ENCODE results near the gene UBR3. TPM values are rescaled to one million over a fixed set of nuclear protein-coding genes. Genes with fewer than 3 reads are reported as not detected.

Gene UBR3
- total RNA-seq, 1 experiment from 2014 or later = 21.9 TPM

- Histone ChIP-seq H4K20me1 (ENCODE audit: control insufficient read depth, insufficient read depth, insufficient read length) (no peaks in the 10 kb centered on the region), H3K79me2 (ENCODE audit: insufficient read depth, low read length) (no peaks in the 10 kb centered on the region), H2BK5ac (ENCODE audit: insufficient read length, low read length) (no peak overlapping the region), H2BK120ac (ENCODE audit: low read depth, low read length, poor library complexity, severe bottlenecking) (no peak overlapping the region), H2BK20ac (ENCODE audit: low read depth, low read length, poor library complexity, severe bottlenecking) (no peak overlapping the region), H2BK12ac (ENCODE audit: insufficient read length, low read depth, low read length) (no peak overlapping the region), H2AFZ (ENCODE audit: low read length) (no peak overlapping the region), H4K8ac (replicated peaks; ENCODE audit: insufficient read length, low read depth, low read length) (no peak overlapping the region), H2AK5ac (ENCODE audit: insufficient read length, low read length) (no peak overlapping the region), H4K5ac (ENCODE audit: insufficient read length, low read depth, low read length) (no peak overlapping the region), H3K79me1 (ENCODE audit: insufficient read depth, low read depth, low read length, poor library complexity, severe bottlenecking) (no peaks in the 10 kb centered on the region), H3K4me1 (ENCODE audit: insufficient read depth, low read length) (no peaks in the 10 kb centered on the region), H3K23me2 (ENCODE audit: insufficient read length, low read depth, low read length, poor library complexity, severe bottlenecking) (no peaks in the 10 kb centered on the region), H3T11ph (ENCODE audit: low read length) (no peak overlapping the region), H3K23ac (ENCODE audit: insufficient read length, low read depth, low read length) (no peak overlapping the region), H2BK15ac (ENCODE audit: low read depth, low read length) (no peak overlapping the region), H3K14ac (ENCODE audit: insufficient read depth, low read length) (no peak overlapping the region), H4K91ac (ENCODE audit: insufficient read length, low read depth, low read length) (no peak overlapping the region), H3K27me3 (ENCODE audit: insufficient read depth, low read length) (no peaks in the 10 kb centered on the region), H3K27ac (ENCODE audit: insufficient read length, low read depth, low read length) (no peak overlapping the region), H3K4me2 (ENCODE audit: insufficient read depth, insufficient read length, low read length) (no peak overlapping the region), H3K56ac (ENCODE audit: insufficient read length, low read depth, low read length) (no peak overlapping the region), H3K9ac (ENCODE audit: extremely low read depth, insufficient read length, low read length) (no peak overlapping the region), H3K18ac (ENCODE audit: insufficient read length, low read depth, low read length) (no peak overlapping the region), H3K4ac (ENCODE audit: low read depth, low read length) (no peak overlapping the region), H3K9me3 (ENCODE audit: control insufficient read depth, low read depth, low read length) (no peaks in the 10 kb centered on the region)
- no peak overlapping the region for H3K4me3 Mint-ChIP-seq
- H3K27me3 Mint-ChIP-seq (ENCODE audit: low read depth) = no peaks in the 10 kb centered on the region
- no peak for TF ChIP-seq CTCF (conservative IDR thresholded peaks at IDR 0.05)
- H3K4me1 Mint-ChIP-seq = peaks cover 4 to 7% of the 10 kb centered on the region in 2 experiments; a peak in 3 of 4 replicates
- no peaks in the 10 kb centered on the region; a peak in 1 of 5 replicates for H3K9me3 Mint-ChIP-seq
- H3K27ac Mint-ChIP-seq = no peak overlapping the region
- DNase-seq = no peak
- WGBS (ENCODE audit: extremely low coverage, insufficient read length, low lambda C conversion rate) = no CpG with 5 or more reads among the region's 4 CpGs
- H3K36me3 Mint-ChIP-seq (ENCODE audit: insufficient read depth in 1 of 3, low read depth in 3 of 3) = peaks cover 5 to 11% (median 10%) of the 10 kb centered on the region in 3 experiments
Observed at GRCh38 chr2:169966454-169966853, 139.2 kb downstream of the UBR3 start.

All from H9 (cell line).